ENCODE data around the gene SLCO2A1.

Gene SLCO2A1

DNA sequence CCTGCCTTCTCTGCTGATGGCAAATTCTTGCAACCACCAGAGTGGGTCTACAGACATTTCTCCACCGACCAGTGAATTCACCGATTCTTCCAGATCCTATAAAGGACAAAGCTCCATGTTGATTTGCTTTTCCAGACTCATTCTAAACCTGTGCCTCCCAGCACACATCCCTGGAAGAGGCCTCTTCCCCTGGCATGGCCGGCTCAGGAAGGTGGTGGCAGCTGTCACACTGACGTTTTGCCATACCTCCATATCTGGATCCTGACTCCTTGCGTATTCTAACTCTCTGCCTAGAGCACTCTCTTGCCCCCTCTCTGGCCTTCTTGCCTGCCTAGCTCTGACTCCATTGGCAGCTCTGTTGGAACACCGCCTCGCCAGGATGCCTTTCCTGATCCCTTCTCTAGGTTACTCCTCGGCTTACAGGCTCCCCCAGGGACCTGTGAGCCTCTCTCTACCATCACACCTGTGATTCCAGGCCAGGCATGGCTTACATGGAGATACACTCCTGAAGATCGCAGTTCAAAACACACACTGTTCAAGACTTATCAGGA is 31.0 kb downstream of the SLCO2A1 start:
- DNase-seq (ENCODE audit: low spot score in 2 of 2) (no peak), ATAC-seq (replicated peaks; ENCODE audit: extremely low read depth, poor library complexity, severe bottlenecking) (no peak)
- H3K4me3 Mint-ChIP-seq, result no peak overlapping the region
- no peaks in the 10 kb centered on the region for H3K9me3 Mint-ChIP-seq
- peaks cover 48% of the 10 kb centered on the region for H3K27me3 Mint-ChIP-seq
- H3K36me3 Mint-ChIP-seq (ENCODE audit: insufficient read depth), result no peaks in the 10 kb centered on the region
- no peak overlapping the region for H3K27ac Mint-ChIP-seq (ENCODE audit: low read depth)
- H3K4me1 Mint-ChIP-seq, result no peaks in the 10 kb centered on the region

- Mint-ChIP-seq H3K36me3 (ENCODE audit: insufficient read depth) (no peaks in the 10 kb centered on the region), H3K27ac (ENCODE audit: low read depth) (no peak overlapping the region), H3K27me3 (peaks cover 48% of the 10 kb centered on the region), H3K9me3 (no peaks in the 10 kb centered on the region), H3K4me1 (no peaks in the 10 kb centered on the region), H3K4me3 (no peak overlapping the region)
- DNase-seq (ENCODE audit: low spot score in 2 of 2), result no peak
- no peak for ATAC-seq (replicated peaks; ENCODE audit: extremely low read depth, poor library complexity, severe bottlenecking)
Observed at GRCh38 chr3:133997871-133998635, 31.7 kb downstream of the SLCO2A1 start.

- Mint-ChIP-seq H3K27ac (ENCODE audit: low read depth) (no peak overlapping the region), H3K4me1 (no peaks in the 10 kb centered on the region), H3K9me3 (no peaks in the 10 kb centered on the region), H3K36me3 (ENCODE audit: insufficient read depth) (no peaks in the 10 kb centered on the region), H3K27me3 (peaks cover 48% of the 10 kb centered on the region), H3K4me3 (no peak overlapping the region)
- ATAC-seq (replicated peaks; ENCODE audit: extremely low read depth, poor library complexity, severe bottlenecking) (no peak), DNase-seq (ENCODE audit: low spot score in 2 of 2) (no peak)
Observed at GRCh38 chr3:133996996-133997395, 32.7 kb downstream of the SLCO2A1 start.

- H3K4me3 Mint-ChIP-seq, result no peak overlapping the region
- no peaks in the 10 kb centered on the region for H3K9me3 Mint-ChIP-seq
- DNase-seq (ENCODE audit: low spot score in 2 of 2) (no peak), ATAC-seq (replicated peaks; ENCODE audit: extremely low read depth, poor library complexity, severe bottlenecking) (no peak)
- no peaks in the 10 kb centered on the region for H3K4me1 Mint-ChIP-seq
- peaks cover 42% of the 10 kb centered on the region for H3K27me3 Mint-ChIP-seq
- no peak overlapping the region for H3K27ac Mint-ChIP-seq (ENCODE audit: low read depth)
- H3K36me3 Mint-ChIP-seq (ENCODE audit: insufficient read depth), result no peaks in the 10 kb centered on the region
Observed at GRCh38 chr3:133996251-133996661, 33.5 kb downstream of the SLCO2A1 start.

GRCh38 chr3:133995264-133995663 is 34.5 kb downstream of the SLCO2A1 start:
- no peak for ATAC-seq (replicated peaks; ENCODE audit: extremely low read depth, poor library complexity, severe bottlenecking)
- H3K27ac Mint-ChIP-seq (ENCODE audit: low read depth), result no peak overlapping the region
- no peak overlapping the region for H3K4me3 Mint-ChIP-seq
- no peaks in the 10 kb centered on the region for H3K9me3 Mint-ChIP-seq
- peaks cover 42% of the 10 kb centered on the region for H3K27me3 Mint-ChIP-seq
- no peak for DNase-seq (ENCODE audit: low spot score in 2 of 2)
- no peaks in the 10 kb centered on the region for H3K36me3 Mint-ChIP-seq (ENCODE audit: insufficient read depth)
- H3K4me1 Mint-ChIP-seq, result no peaks in the 10 kb centered on the region

DNA sequence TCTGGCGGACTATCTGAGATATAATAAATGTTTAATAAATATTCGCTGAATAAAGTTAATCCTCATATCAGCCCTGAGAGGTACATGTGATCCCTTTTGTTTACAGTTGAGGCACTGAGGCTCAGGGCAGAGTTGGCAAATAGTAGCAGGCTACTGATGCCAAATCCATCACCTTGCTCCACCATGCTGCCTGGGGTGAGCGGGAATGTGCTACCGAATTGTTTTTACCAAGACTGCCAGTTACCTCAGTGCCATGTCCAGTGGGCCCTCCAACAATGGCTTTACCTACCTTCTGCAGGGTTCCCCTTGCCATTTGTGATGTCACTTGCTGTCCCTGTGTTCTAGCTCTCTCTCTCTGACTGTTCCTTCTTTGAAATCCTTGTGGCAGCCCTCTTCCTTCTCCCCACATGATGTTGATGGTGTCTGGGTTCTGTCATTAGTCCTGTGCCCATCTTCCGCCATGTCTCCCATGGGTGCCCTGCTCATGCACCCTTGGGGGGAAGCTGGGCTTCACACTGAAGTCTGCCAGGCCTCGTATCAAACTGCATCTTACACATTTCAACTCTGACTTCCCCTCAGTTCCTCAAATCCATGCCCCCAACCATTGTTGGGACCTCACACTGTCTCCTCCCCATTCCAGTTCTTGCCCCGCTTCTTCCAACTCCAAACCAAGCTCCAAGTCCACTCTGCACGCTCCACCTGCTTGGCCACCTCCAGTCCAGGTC is 35.4 kb downstream of the SLCO2A1 start:
- ATAC-seq (replicated peaks; ENCODE audit: extremely low read depth, poor library complexity, severe bottlenecking) (no peak), DNase-seq (ENCODE audit: low spot score in 2 of 2) (no peak)
- Mint-ChIP-seq H3K27me3 (peaks cover 40% of the 10 kb centered on the region), H3K4me1 (no peaks in the 10 kb centered on the region), H3K4me3 (no peak overlapping the region), H3K36me3 (ENCODE audit: insufficient read depth) (no peaks in the 10 kb centered on the region), H3K9me3 (no peaks in the 10 kb centered on the region), H3K27ac (ENCODE audit: low read depth) (no peak overlapping the region)

DNA sequence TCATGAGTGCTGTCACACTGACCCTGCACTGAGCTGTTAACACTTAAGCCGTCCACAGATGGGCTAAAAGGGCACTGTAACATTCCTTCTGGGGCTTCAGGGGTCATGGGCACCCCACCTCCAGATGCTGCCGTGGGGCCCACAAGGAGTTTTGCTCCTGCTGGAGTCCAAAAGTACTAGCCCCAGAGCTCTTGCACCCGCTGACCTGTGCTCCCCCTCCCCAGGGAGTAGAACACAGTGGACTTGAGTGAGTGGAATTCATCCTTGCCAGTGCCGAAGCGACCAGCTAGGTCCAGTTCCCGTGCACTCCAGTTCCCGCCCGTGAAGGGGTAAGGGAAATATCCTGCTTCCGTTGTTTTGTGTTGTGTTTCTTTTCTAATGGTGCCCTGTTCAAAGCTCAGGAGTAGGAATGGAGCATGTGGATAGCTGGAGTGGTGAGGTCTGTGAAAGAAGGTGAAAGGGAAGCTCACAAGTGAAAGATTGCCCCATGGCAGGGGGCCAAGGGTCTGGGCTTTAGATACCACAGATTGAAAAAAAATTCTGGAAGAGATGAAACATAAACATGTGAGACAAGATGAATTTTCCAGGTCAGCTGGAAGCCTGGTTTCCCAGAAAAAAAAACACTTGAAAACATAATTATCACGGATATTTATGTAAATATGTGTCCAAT is 36.6 kb downstream of the SLCO2A1 start:
- Mint-ChIP-seq H3K27ac (ENCODE audit: low read depth) (no peak overlapping the region), H3K9me3 (no peaks in the 10 kb centered on the region), H3K27me3 (peaks cover 36% of the 10 kb centered on the region), H3K36me3 (ENCODE audit: insufficient read depth) (no peaks in the 10 kb centered on the region), H3K4me1 (no peaks in the 10 kb centered on the region), H3K4me3 (no peak overlapping the region)
- ATAC-seq (replicated peaks; ENCODE audit: extremely low read depth, poor library complexity, severe bottlenecking) (no peak), DNase-seq (ENCODE audit: low spot score in 2 of 2) (no peak)

DNA sequence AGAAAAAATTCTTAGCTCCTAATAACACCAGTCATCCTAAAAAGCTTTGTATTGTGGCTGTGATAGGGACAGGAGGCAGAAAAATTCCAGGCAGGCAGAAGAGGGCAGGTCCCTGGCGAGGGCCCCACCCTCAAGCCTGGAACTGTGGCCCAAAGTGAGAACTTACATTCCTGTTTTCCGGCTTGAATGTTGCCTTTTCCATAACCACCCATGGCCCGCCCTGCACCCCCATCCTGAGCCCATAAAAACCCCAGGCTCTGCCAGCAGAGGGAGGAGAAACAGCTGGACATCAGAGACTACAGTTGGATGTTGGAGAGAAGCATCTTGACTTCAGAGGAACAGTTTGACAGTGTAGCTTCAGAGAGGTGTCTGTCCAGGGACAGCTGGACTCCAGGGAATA is 37.3 kb downstream of the SLCO2A1 start:
- Mint-ChIP-seq H3K27ac (ENCODE audit: low read depth) (no peak overlapping the region), H3K4me1 (no peaks in the 10 kb centered on the region), H3K27me3 (peaks cover 40% of the 10 kb centered on the region), H3K9me3 (no peaks in the 10 kb centered on the region), H3K36me3 (ENCODE audit: insufficient read depth) (no peaks in the 10 kb centered on the region), H3K4me3 (no peak overlapping the region)
- no peak for ATAC-seq (replicated peaks; ENCODE audit: extremely low read depth, poor library complexity, severe bottlenecking)
- DNase-seq (ENCODE audit: low spot score in 2 of 2), result no peak

GRCh38 chr3:133991637-133992036 is 38.1 kb downstream of the SLCO2A1 start:
- no peak overlapping the region for H3K27ac Mint-ChIP-seq (ENCODE audit: low read depth)
- ATAC-seq (replicated peaks; ENCODE audit: extremely low read depth, poor library complexity, severe bottlenecking) (peak; percentile 10), DNase-seq (ENCODE audit: low spot score in 2 of 2) (no peak)
- H3K4me1 Mint-ChIP-seq, result no peaks in the 10 kb centered on the region
- no peaks in the 10 kb centered on the region for H3K9me3 Mint-ChIP-seq
- H3K27me3 Mint-ChIP-seq, result peaks cover 44% of the 10 kb centered on the region
- H3K36me3 Mint-ChIP-seq (ENCODE audit: insufficient read depth), result no peaks in the 10 kb centered on the region
- no peak overlapping the region for H3K4me3 Mint-ChIP-seq

DNA sequence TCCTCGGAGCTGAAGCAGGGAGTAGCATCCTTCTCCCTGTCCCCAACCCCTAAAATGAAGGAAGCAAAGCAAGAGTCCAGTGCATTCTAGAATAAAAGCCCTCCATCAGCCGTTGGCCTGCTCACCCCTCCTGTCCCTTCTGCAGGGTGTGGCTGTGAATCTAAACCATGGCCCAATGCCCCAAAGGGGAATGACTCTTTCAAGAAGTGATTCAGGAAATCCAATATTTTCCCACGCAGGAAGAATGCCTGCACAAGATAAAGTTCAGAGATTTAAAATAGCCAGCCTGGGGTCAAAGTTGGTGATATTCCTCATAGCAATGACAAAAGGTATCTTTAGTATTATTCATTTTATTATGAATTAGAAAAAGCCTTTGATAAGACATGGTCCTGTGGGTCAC is 38.5 kb downstream of the SLCO2A1 start:
- no peaks in the 10 kb centered on the region for H3K36me3 Mint-ChIP-seq (ENCODE audit: insufficient read depth)
- no peaks in the 10 kb centered on the region for H3K9me3 Mint-ChIP-seq
- H3K27me3 Mint-ChIP-seq, result peaks cover 44% of the 10 kb centered on the region
- no peak overlapping the region for H3K4me3 Mint-ChIP-seq
- no peaks in the 10 kb centered on the region for H3K4me1 Mint-ChIP-seq
- no peak overlapping the region for H3K27ac Mint-ChIP-seq (ENCODE audit: low read depth)
- DNase-seq (ENCODE audit: low spot score in 2 of 2), result no peak
- ATAC-seq (replicated peaks; ENCODE audit: extremely low read depth, poor library complexity, severe bottlenecking), result no peak

DNA sequence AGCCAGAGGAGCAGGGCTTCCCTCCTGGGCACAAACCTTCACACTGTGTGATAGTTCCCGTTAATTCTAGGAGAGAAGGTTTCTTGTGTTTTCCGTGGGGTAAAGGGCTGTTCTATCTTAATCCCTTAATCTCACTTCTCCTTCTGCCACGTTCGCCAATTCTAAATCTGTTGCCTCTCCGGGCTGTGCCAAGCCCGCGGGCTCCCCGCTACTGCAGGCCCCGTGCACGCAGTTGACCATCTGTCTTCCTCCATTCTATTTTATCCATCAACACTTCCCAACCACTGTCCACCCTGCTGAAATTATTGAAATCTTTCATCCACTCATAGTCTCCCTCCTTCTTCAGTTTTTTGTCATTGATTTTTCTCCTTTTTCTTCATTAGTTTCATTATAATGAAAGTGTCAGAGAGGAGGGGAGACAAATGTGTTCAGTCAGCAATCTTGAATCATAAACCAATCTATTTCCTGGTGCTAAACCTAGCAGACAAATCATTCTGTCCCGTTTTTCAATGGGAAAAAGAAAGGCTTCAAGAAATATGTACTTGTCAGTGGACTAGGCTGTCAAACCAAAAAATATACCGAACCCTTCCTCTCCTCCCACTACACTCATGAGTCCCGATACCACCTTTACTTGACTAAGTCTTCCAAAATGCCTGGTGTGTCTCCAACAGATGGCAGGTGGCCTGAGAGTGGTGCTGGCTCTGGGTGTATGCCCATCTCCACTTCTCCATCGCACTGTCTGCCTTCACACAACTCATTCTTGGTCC is 39.6 kb downstream of the SLCO2A1 start:
- H3K4me3 Mint-ChIP-seq, result no peak overlapping the region
- DNase-seq (ENCODE audit: low spot score in 2 of 2) (no peak), ATAC-seq (replicated peaks; ENCODE audit: extremely low read depth, poor library complexity, severe bottlenecking) (no peak)
- no peaks in the 10 kb centered on the region for H3K9me3 Mint-ChIP-seq
- no peaks in the 10 kb centered on the region for H3K4me1 Mint-ChIP-seq
- H3K36me3 Mint-ChIP-seq (ENCODE audit: insufficient read depth), result no peaks in the 10 kb centered on the region
- no peak overlapping the region for H3K27ac Mint-ChIP-seq (ENCODE audit: low read depth)
- H3K27me3 Mint-ChIP-seq, result peaks cover 43% of the 10 kb centered on the region

DNA sequence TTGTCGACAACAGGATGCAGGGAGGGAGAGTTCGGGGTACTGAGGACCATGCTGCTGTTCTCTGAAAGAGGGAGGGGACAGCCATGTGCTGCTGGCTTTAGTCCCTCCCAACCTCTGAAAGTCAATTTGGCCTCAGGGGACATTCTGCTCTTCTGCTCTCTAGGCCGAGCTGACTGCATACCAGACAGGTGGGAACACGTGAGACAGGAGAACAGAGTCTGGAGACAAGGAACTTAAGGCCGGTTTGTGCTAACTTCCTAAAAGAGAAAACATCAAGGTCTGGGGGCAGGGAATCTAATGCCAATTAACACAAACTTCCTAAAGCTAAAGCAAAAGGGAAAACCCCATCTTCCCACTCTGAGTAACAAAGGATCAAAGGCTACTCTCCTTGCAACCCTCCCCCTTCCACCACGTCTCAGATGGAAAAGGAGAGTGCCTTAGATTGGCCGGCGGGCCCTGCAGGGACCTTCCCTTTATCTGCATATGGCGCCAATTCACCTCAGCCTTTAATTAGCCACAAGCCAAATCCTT is 41.0 kb downstream of the SLCO2A1 start:
- Mint-ChIP-seq H3K27ac (ENCODE audit: low read depth) (no peak overlapping the region), H3K4me3 (no peak overlapping the region), H3K9me3 (no peaks in the 10 kb centered on the region), H3K4me1 (no peaks in the 10 kb centered on the region), H3K36me3 (ENCODE audit: insufficient read depth) (no peaks in the 10 kb centered on the region), H3K27me3 (peaks cover 32% of the 10 kb centered on the region)
- ATAC-seq (replicated peaks; ENCODE audit: extremely low read depth, poor library complexity, severe bottlenecking), result no peak
- no peak for DNase-seq (ENCODE audit: low spot score in 2 of 2)

All from central memory CD8-positive, alpha-beta T cell (primary cell).